HG02973 (cell line): ENCODE data around the gene NINJ2.
"Not testable (repeated sequence)": the region's sequence is repeated elsewhere in the genome, so short reads cannot be mapped to it uniquely, and the experiment has no call there.

ENCODE experiments used
- ATAC-seq: cut with Tn5 transposase; IDR thresholded peaks from one replicate; pipeline ENCODE4 v1.9.1; 2021; ENCODE audit warnings: moderate library complexity; ENCODE audit not compliant: unreplicated experiment

Gene NINJ2

GRCh38 chr12:663293-663871 lies at the start of gene NINJ2:
Gene NINJ2 (minus strand): TSS chr12:663445. CDS start chr12:663360, 85 bp downstream.
- ATAC-seq, result no peak

- ATAC-seq, result no peak
Observed at GRCh38 chr12:712172-712863, 49.1 kb upstream of the NINJ2 start.

GRCh38 chr12:709455-710020 lies 46.3 kb upstream of the NINJ2 start:
- ATAC-seq, result no peak

GRCh38 chr12:708084-708483 lies 44.8 kb upstream of the NINJ2 start:
- ATAC-seq, result not testable (repeated sequence)

- ATAC-seq, result no peak
Observed at GRCh38 chr12:704516-705242, 41.4 kb upstream of the NINJ2 start.

- no peak for ATAC-seq
Observed at GRCh38 chr12:701896-702539, 38.8 kb upstream of the NINJ2 start.

GRCh38 chr12:700016-700415 lies 36.8 kb upstream of the NINJ2 start:
- ATAC-seq, result no peak

- not testable (repeated sequence) for ATAC-seq
Observed at GRCh38 chr12:698222-698621, 35.0 kb upstream of the NINJ2 start.

- no peak for ATAC-seq
Observed at GRCh38 chr12:697481-697880, 34.2 kb upstream of the NINJ2 start.

GRCh38 chr12:694734-695503 lies 31.7 kb upstream of the NINJ2 start:
- ATAC-seq, result no peak

- no peak for ATAC-seq
Observed at GRCh38 chr12:693934-694533, 30.8 kb upstream of the NINJ2 start.

GRCh38 chr12:692274-692673 lies 29.0 kb upstream of the NINJ2 start:
- no peak for ATAC-seq

GRCh38 chr12:690466-690865 lies 27.2 kb upstream of the NINJ2 start:
- ATAC-seq, result no peak

- ATAC-seq, result peak; percentile 74
Observed at GRCh38 chr12:685388-685787, 22.1 kb upstream of the NINJ2 start.

GRCh38 chr12:684416-684815 lies 21.2 kb upstream of the NINJ2 start:
- ATAC-seq, result no peak

- no peak for ATAC-seq
Observed at GRCh38 chr12:681568-682256, 18.5 kb upstream of the NINJ2 start.

- ATAC-seq, result no peak
Observed at GRCh38 chr12:678747-679712, 15.8 kb upstream of the NINJ2 start.

GRCh38 chr12:675562-675961 lies 12.3 kb upstream of the NINJ2 start:
- ATAC-seq, result no peak
